ENCODE results near the gene ADRB2. TPM values are rescaled to one million over a fixed set of nuclear protein-coding genes. Genes with fewer than 3 reads are reported as not detected.

ADRB2 gene
- total and polyA plus RNA-seq, 10 of the 15 experiments (the other 5 are each of a cell fraction or from before 2014, with no cell fraction given): 0.03 to 0.34 (median 0.18) TPM; not detected in 1

- TF ChIP-seq ZNF687 (IDR thresholded peaks at IDR 0.05) (no peak), CEBPZ (IDR thresholded peaks at IDR 0.05; ENCODE audit: low read depth, low read length) (no peak), BACH1 (IDR thresholded peaks at IDR 0.05; ENCODE audit: borderline replicate concordance) (no peak)
Measured at GRCh38 chr5:148829734-148830133, 3.3 kb downstream of the ADRB2 start (continued).

GRCh38 chr5:148830211-148830610, 3.8 kb downstream of the ADRB2 start:
- Histone ChIP-seq H3K9ac (ENCODE audit: control insufficient read depth, insufficient read depth, low read length) (no peak overlapping the region), H3K4me3 (no peak overlapping the region), H3K4me1 (ENCODE audit: control insufficient read depth, insufficient read depth, low read length) (peaks cover 37% of the 10 kb centered on the region), H3K79me2 (ENCODE audit: control insufficient read depth, insufficient read depth, low read length) (no peaks in the 10 kb centered on the region), H3K4me2 (ENCODE audit: control insufficient read depth, insufficient read depth) (no peak overlapping the region), H3K9me3 (replicated peaks; ENCODE audit: control insufficient read depth, insufficient read depth, low read length) (no peaks in the 10 kb centered on the region), H4K20me1 (ENCODE audit: control insufficient read depth, insufficient read depth) (no peaks in the 10 kb centered on the region), H2AFZ (ENCODE audit: control insufficient read depth, low read depth, low read length) (no peak overlapping the region), H3K36me3 (ENCODE audit: control insufficient read depth in 2 of 2, insufficient read depth in 2 of 2, low read length in 1 of 2) (no peaks in the 10 kb centered on the region), H3K27ac (ENCODE audit: control insufficient read depth, insufficient read depth) (no peak overlapping the region), H3K27me3 (replicated peaks in 1 of 2; ENCODE audit: control insufficient read depth in 2 of 2, insufficient read depth in 2 of 2, low read length in 1 of 2) (no peaks in the 10 kb centered on the region; a peak in 1 of 4 replicates)
- WGBS (ENCODE audit: insufficient coverage, insufficient replicate concordance, low lambda C conversion rate, missing lambda C conversion rate): 100% methylated on average over 2 of the region's 2 CpGs
- FAIRE-seq (no peak), ATAC-seq (no peak), DNase-seq (ENCODE audit: low read depth, low spot score) (no peak)
- in situ Hi-C loops (cut with MboI): no loop called here
- no TSS peak for BruUV-seq (replicated peaks)
- TF ChIP-seq RELB (IDR thresholded peaks at IDR 0.05; ENCODE audit: low read depth) (no peak), SMAD5 (IDR thresholded peaks at IDR 0.05; ENCODE audit: low read depth) (no peak), ESRRA (IDR thresholded peaks at IDR 0.05; ENCODE audit: low read length) (no peak), SMC3 (IDR thresholded peaks at IDR 0.05; ENCODE audit: borderline replicate concordance, low read length) (no peak), BRCA1 (IDR thresholded peaks at IDR 0.05; ENCODE audit: low read depth, low read length) (no peak), JUND (IDR thresholded peaks at IDR 0.05; ENCODE audit: low read depth, low read length) (no peak), FOS (IDR thresholded peaks at IDR 0.05; ENCODE audit: borderline replicate concordance, extremely low read depth, insufficient read length) (no peak), ZSCAN29 (IDR thresholded peaks at IDR 0.05) (no peak), ZNF217 (IDR thresholded peaks at IDR 0.05) (no peak), RFX5 (IDR thresholded peaks at IDR 0.05; ENCODE audit: low read depth, low read length) (no peak)
- POLR2A ChIA-PET: no interaction called here
- intact Hi-C loops (cut with micrococcal nuclease; ENCODE audit: unreplicated experiment): loop anchor here (5.0 kb wide), 1 partner anchor 127 kb away; no protein-coding TSS in a partner anchor
- SMC1A ChIA-PET (ENCODE audit: uncharacterized antibody, unreplicated experiment): interaction anchor here (0.7 to 2.6 kb wide), 11 partner anchors 9 to 127 kb away, joined by 3 to 20 read pairs (median 5); no protein-coding TSS in a partner anchor
- CTCF ChIA-PET: interaction anchor here (0.7 to 5.9 kb wide), 4 partner anchors 10 to 1066 kb away, joined by 3 to 37 read pairs (median 14); no protein-coding TSS in a partner anchor
- RAD21 ChIA-PET (ENCODE audit: unreplicated experiment): interaction anchor here (0.8 to 2.9 kb wide), 2 partner anchors 9 to 69 kb away, joined by 3 to 7 read pairs; no protein-coding TSS in a partner anchor

Data from GM12878 (cell line).